HG03354 (cell line): ENCODE data around the gene HAUS3.
"Not testable (repeated sequence)": the region's sequence is repeated elsewhere in the genome, so short reads cannot be mapped to it uniquely, and the experiment has no call there.

Experiments used
- ATAC-seq: cut with Tn5 transposase; IDR thresholded peaks from one replicate; pipeline ENCODE4 v1.9.1; 2021; ENCODE audit warnings: mild to moderate bottlenecking; ENCODE audit not compliant: unreplicated experiment, poor library complexity, severe bottlenecking

The HAUS3 gene

GRCh38 chr4:2241003-2241402 is 918 bp downstream of the HAUS3 start:
- no peak for ATAC-seq

DNA sequence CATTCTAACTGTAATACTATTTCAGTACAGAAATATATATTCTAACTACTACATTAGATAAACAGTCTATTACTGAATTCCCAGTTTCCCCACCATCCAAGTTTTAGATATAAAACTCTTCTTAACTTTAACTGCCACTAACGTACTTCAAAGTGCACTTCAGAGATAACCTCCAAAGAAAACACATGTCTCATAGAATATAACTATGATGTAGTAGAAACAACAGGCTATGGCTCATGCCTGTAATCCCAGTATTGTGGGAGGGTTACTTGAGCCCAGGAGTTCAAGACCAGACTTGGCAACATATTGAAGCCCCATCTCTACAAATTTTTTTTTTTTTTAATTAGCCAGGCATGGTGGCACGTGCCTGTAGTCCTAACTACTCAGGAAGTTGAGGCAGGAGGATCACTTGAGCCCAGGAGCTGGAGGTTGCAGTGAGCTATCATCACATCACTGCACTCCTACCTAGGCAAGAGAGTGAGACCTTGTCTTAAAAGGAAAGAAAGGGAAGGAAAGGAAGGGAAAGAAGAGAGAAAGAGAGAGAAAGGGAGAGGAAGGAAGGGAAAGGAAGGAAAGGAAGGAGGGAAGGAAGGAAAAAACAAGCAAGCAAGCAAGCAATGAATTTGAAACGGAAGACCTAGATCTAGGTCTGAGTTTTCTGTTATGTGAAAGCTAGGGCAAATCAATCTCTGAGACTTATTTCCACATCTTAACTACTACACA is 4.8 kb downstream of the HAUS3 start:
- no peak for ATAC-seq

DNA sequence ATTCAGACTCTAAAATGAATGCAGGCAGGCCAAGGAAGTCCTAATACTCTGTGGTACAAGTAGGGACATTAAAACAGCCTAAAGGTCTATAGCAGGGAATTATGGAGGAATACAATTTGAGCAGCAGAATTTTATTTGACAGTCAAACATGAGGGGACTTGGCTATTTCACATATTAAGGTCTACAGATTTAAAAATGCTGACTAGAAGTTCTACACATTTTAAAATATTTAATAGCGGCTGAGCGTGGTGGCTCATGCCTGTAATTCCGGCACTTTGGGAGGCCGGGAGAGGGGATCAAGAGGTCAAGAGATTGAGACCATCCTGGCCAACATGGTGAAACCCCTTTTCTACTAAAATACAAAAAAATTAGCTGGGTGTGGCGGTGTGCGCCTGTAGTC is 10.8 kb downstream of the HAUS3 start:
- ATAC-seq, result no peak

DNA sequence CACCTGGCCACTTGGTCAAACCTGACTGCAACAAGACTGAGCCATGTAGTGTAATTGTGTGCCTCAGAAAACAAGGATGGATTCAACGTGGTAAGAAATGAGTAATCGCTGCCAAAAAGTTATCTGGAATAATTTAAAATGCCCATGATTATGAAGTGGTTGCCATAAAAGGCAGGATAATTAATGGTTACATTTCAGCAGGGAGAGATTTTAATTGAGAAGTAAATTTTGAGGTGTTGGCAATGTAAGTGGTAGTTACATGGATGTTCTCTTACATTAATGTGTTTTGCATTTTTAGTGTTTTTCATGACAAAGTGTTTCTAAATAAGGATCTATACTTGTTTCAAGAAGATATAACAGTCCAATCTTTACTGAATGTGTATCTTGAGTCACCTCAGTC is 15.7 kb downstream of the HAUS3 start:
- ATAC-seq, result no peak

- ATAC-seq, result no peak
Measured at GRCh38 chr4:2222838-2223237, 19.1 kb downstream of the HAUS3 start.

- not testable (repeated sequence) for ATAC-seq
Measured at GRCh38 chr4:2221378-2221777, 20.5 kb downstream of the HAUS3 start.

GRCh38 chr4:2220016-2220630 is 21.8 kb downstream of the HAUS3 start:
- no peak for ATAC-seq

GRCh38 chr4:2219233-2219760 is 22.6 kb downstream of the HAUS3 start:
- no peak for ATAC-seq

GRCh38 chr4:2218436-2218835 is 23.5 kb downstream of the HAUS3 start:
- no peak for ATAC-seq

- no peak for ATAC-seq
Measured at GRCh38 chr4:2217726-2218125, 24.2 kb downstream of the HAUS3 start.

DNA sequence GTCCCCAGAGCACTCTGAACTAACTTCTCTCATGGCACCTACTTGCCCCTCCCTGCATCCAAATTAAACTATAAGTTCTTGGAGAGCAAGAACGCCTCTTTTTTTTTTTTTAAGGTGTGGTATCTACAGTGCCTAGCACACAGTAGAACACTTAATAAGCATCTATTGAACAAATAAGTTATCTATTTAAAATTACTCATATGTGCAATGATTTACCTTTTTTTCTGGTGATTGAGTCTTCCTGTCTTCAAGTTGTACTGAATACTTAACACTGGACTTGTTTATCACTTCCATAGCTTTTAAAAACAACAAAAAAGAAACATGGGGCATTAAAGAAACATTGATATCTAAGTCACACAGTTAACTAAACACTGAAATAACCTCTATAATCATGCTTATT is 29.1 kb downstream of the HAUS3 start:
- ATAC-seq, result no peak

DNA sequence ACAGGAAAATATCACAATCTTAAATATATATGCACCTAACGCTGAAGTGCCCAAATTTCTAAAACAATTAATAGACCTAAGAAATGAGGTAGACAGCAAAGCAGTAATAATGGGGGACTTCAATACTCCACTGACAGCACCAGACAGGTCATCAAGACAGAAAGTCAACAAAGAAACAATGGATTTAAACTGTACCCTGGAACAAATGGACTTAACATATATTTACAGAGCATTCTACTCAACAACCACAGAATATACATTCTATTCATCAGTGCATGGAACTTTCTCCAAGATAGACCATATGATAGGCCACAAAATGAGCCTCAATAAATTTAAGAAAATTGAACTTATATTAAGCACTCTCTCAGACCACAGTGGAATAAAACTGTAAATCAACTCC is 39.1 kb downstream of the HAUS3 start:
- not testable (repeated sequence) for ATAC-seq

GRCh38 chr4:2194496-2194895 is 47.4 kb downstream of the HAUS3 start:
- ATAC-seq, result no peak

GRCh38 chr4:2193326-2193725 is 48.6 kb downstream of the HAUS3 start:
- no peak for ATAC-seq

GRCh38 chr4:2186865-2187172 is 55.1 kb downstream of the HAUS3 start:
- ATAC-seq, result no peak

GRCh38 chr4:2186133-2186864 is 55.6 kb downstream of the HAUS3 start:
- ATAC-seq, result no peak

GRCh38 chr4:2183394-2183793 is 58.5 kb downstream of the HAUS3 start:
- ATAC-seq, result no peak

DNA sequence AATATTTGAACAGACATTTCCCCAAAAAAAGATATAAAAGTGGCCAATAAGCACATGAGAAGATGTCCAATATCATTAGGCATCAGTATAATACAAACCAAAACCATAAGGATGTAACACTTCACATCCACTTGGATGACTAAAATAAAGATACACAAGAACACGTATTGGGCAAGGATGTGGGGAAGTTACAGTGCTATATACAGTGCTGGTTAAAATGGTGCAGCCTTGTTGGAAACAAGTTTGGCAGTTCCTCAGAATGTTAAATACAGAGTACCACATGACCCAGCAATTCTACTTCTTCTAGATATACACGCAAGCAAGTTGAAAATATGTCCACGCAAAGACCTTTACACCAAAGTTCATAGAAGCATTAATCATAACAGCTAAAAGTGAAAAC is 58.9 kb downstream of the HAUS3 start:
- no peak for ATAC-seq

GRCh38 chr4:2180410-2180809 is 61.5 kb downstream of the HAUS3 start:
- ATAC-seq, result no peak

GRCh38 chr4:2179717-2180116 is 62.2 kb downstream of the HAUS3 start:
- ATAC-seq, result no peak

DNA sequence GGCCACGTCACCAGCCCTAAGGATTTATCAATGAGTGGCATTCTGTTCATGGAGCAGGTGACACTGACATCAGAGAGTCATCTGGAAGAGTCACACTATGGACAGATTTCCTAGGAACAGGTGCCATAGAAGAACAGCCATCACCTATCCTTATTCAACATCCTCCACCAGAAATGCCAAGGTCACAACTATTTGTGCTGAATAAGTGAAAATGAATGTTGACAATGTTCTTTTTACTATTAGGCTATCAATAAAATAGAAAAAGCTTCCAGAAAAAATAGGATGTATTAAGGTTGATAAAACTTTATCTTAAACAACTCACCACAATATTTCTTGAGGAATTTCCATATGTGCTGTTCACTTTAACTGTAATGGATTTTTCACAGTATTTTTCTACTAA is 62.9 kb downstream of the HAUS3 start:
- no peak for ATAC-seq
